Measurements from ENCODE around the gene MICU1. TPM values are rescaled to one million over a fixed set of nuclear protein-coding genes. Genes with fewer than 3 reads are reported as not detected.
A peak's percentile ranks its signal among the peaks of the same experiment; 100 is the strongest.
"Not testable (repeated sequence)": the region's sequence is repeated elsewhere in the genome, so short reads cannot be mapped to it uniquely, and the experiment has no call there.

MICU1 gene
- polyA plus RNA-seq (2012; ENCODE audit: missing spikeins): 21.8 TPM

- peak; percentile 97 for FAIRE-seq
Observed at GRCh38 chr10:72625608-72626443, at the start of gene MICU1. MICU1 (minus strand) TSS chr10:72626079; CDS start chr10:72566793, 59,286 bp downstream.

GRCh38 chr10:72674174-72674573 lies 48.3 kb upstream of the MICU1 start:
- FAIRE-seq; DNase-seq (ENCODE audit: insufficient read length): not testable (repeated sequence)

More at GRCh38 chr10:72625608-72626443, at the start of gene MICU1:
- TF ChIP-seq POLR2AphosphoS5 (IDR thresholded peaks at IDR 0.05; ENCODE audit: low read depth, low read length): peak; percentile 76
- peak; percentile 62; the same call in 1 of the 2 replicates for TF ChIP-seq TAF1 (IDR thresholded peaks at IDR 0.05; ENCODE audit: borderline replicate concordance, low read depth, low read length)
- TF ChIP-seq POLR2A (IDR thresholded peaks at IDR 0.05; ENCODE audit: low read depth, low read length): peak; percentile 72
- DNase-seq (ENCODE audit: insufficient read length): peak; percentile 85

GRCh38 chr10:72673280-72673679 lies 47.4 kb upstream of the MICU1 start:
- TF ChIP-seq TAF1 (IDR thresholded peaks at IDR 0.05; ENCODE audit: borderline replicate concordance, low read depth, low read length): no peak
- no peak for TF ChIP-seq POLR2A (IDR thresholded peaks at IDR 0.05; ENCODE audit: low read depth, low read length)
- no peak for TF ChIP-seq POLR2AphosphoS5 (IDR thresholded peaks at IDR 0.05; ENCODE audit: low read depth, low read length)
- FAIRE-seq: no peak
- DNase-seq (ENCODE audit: insufficient read length): no peak

- DNase-seq (ENCODE audit: insufficient read length) (no peak), FAIRE-seq (no peak)
- TF ChIP-seq TAF1 (IDR thresholded peaks at IDR 0.05; ENCODE audit: borderline replicate concordance, low read depth, low read length) (no peak), POLR2AphosphoS5 (IDR thresholded peaks at IDR 0.05; ENCODE audit: low read depth, low read length) (no peak), POLR2A (IDR thresholded peaks at IDR 0.05; ENCODE audit: low read depth, low read length) (no peak)
Observed at GRCh38 chr10:72667207-72667864, 41.5 kb upstream of the MICU1 start.

- no peak for DNase-seq (ENCODE audit: insufficient read length)
Observed at GRCh38 chr10:72665925-72666324, 40.0 kb upstream of the MICU1 start.

GRCh38 chr10:72663971-72664370 lies 38.1 kb upstream of the MICU1 start:
- DNase-seq (ENCODE audit: insufficient read length) (no peak), FAIRE-seq (no peak)
- TF ChIP-seq TAF1 (IDR thresholded peaks at IDR 0.05; ENCODE audit: borderline replicate concordance, low read depth, low read length) (no peak), POLR2AphosphoS5 (IDR thresholded peaks at IDR 0.05; ENCODE audit: low read depth, low read length) (no peak)

More at GRCh38 chr10:72665925-72666324, 40.0 kb upstream of the MICU1 start:
- FAIRE-seq: no peak
- no peak for TF ChIP-seq POLR2A (IDR thresholded peaks at IDR 0.05; ENCODE audit: low read depth, low read length)
- no peak for TF ChIP-seq TAF1 (IDR thresholded peaks at IDR 0.05; ENCODE audit: borderline replicate concordance, low read depth, low read length)

GRCh38 chr10:72661431-72661830 lies 35.6 kb upstream of the MICU1 start:
- FAIRE-seq (no peak), DNase-seq (ENCODE audit: insufficient read length) (no peak)
- TF ChIP-seq TAF1 (IDR thresholded peaks at IDR 0.05; ENCODE audit: borderline replicate concordance, low read depth, low read length): no peak
- no peak for TF ChIP-seq POLR2A (IDR thresholded peaks at IDR 0.05; ENCODE audit: low read depth, low read length)
- TF ChIP-seq POLR2AphosphoS5 (IDR thresholded peaks at IDR 0.05; ENCODE audit: low read depth, low read length): no peak

- FAIRE-seq (no peak), DNase-seq (ENCODE audit: insufficient read length) (no peak)
- TF ChIP-seq POLR2AphosphoS5 (IDR thresholded peaks at IDR 0.05; ENCODE audit: low read depth, low read length) (no peak), POLR2A (IDR thresholded peaks at IDR 0.05; ENCODE audit: low read depth, low read length) (no peak), TAF1 (IDR thresholded peaks at IDR 0.05; ENCODE audit: borderline replicate concordance, low read depth, low read length) (no peak)
Observed at GRCh38 chr10:72660220-72660619, 34.3 kb upstream of the MICU1 start.

- TF ChIP-seq TAF1 (IDR thresholded peaks at IDR 0.05; ENCODE audit: borderline replicate concordance, low read depth, low read length) (no peak), POLR2A (IDR thresholded peaks at IDR 0.05; ENCODE audit: low read depth, low read length) (no peak)
- DNase-seq (ENCODE audit: insufficient read length): no peak
- FAIRE-seq: peak; percentile 42
Observed at GRCh38 chr10:72659694-72660093, 33.8 kb upstream of the MICU1 start.

- DNase-seq (ENCODE audit: insufficient read length): no peak
- FAIRE-seq: no peak
- TF ChIP-seq POLR2AphosphoS5 (IDR thresholded peaks at IDR 0.05; ENCODE audit: low read depth, low read length) (no peak), POLR2A (IDR thresholded peaks at IDR 0.05; ENCODE audit: low read depth, low read length) (no peak), TAF1 (IDR thresholded peaks at IDR 0.05; ENCODE audit: borderline replicate concordance, low read depth, low read length) (no peak)
Observed at GRCh38 chr10:72658696-72659400, 33.0 kb upstream of the MICU1 start.

GRCh38 chr10:72654720-72655119 lies 28.8 kb upstream of the MICU1 start:
- DNase-seq (ENCODE audit: insufficient read length): no peak

More at GRCh38 chr10:72654720-72655119, 28.8 kb upstream of the MICU1 start:
- TF ChIP-seq POLR2A (IDR thresholded peaks at IDR 0.05; ENCODE audit: low read depth, low read length) (no peak), TAF1 (IDR thresholded peaks at IDR 0.05; ENCODE audit: borderline replicate concordance, low read depth, low read length) (no peak), POLR2AphosphoS5 (IDR thresholded peaks at IDR 0.05; ENCODE audit: low read depth, low read length) (no peak)
- FAIRE-seq: no peak
